Tibial nerve (tissue), 4 donors: ENCODE data around the gene SLC19A3. TPM values are rescaled to one million over a fixed set of nuclear protein-coding genes. Genes with fewer than 3 reads are reported as not detected.

ENCODE experiments used
- DNase-seq, 2 donors: peaks; one replicate each; pipeline ENCODE4 v3.0.0-alpha.2; 2019; ENCODE audit warnings: low spot score in 2 of 2
- H3K27ac ChIP-seq, 4 donors: fragments of 200-600 bp; sonication (generic) in 3 of 4; one replicate each; pipeline ENCODE4 v1.5.1; 2017 to 2019; ENCODE audit warnings: mild to moderate bottlenecking in 1 of 4
- H3K27me3 ChIP-seq, 2 donors: fragments of 200-600 bp; sonication (generic) in 1 of 2; one replicate each; pipeline versions ENCODE4 v1.5.1 to v1.6.0; 2017 to 2019
- H3K36me3 ChIP-seq, 3 donors: fragments of 200-600 bp; sonication (generic); one replicate each; pipeline ENCODE4 v1.5.1; 2018 to 2019
- H3K4me1 ChIP-seq, 4 donors: fragments of 200-600 bp; sonication (generic) in 3 of 4; one replicate each; pipeline ENCODE4 v1.5.1; 2017 to 2019
- H3K4me3 ChIP-seq, 4 donors: fragments of 200-600 bp; sonication (generic) in 3 of 4; one replicate each; pipeline ENCODE4 v1.5.1; 2017 to 2019; ENCODE audit warnings: mild to moderate bottlenecking in 1 of 4, moderate library complexity in 1 of 4
- H3K9me3 ChIP-seq, 4 donors: fragments of 200-600 bp; sonication (generic) in 3 of 4; one replicate each; pipeline ENCODE4 v1.5.1; 2017 to 2019
- EP300 ChIP-seq, 2 donors: sonication (generic); formaldehyde crosslinking; IDR thresholded peaks; one replicate each; pipeline ENCODE4 v1.6.1; 2017; ENCODE audit warnings: antibody characterized with exemption in 2 of 2, mild to moderate bottlenecking in 1 of 2
- POLR2A ChIP-seq, 2 donors: fragments of 450-650 bp; IDR thresholded peaks; one replicate each; pipeline ENCODE4 v1.6.1; 2017; ENCODE audit warnings: antibody characterized with exemption in 2 of 2, mild to moderate bottlenecking in 2 of 2, moderate library complexity in 2 of 2
- WGBS, 2 donors: methylation state at CpG; one replicate each; pipeline ENCODE4 v1.1.5; 2018; 5-methylcytosine and 5-hydroxymethylcytosine counted together
- total RNA-seq, 4 donors: library from RNA; depleted of rRNA; stranded (reverse); fragments of >200 nt; gene quantifications; one replicate each; pipeline ENCODE4 v1.1.0, GENCODE V29; 2016
- TF ChIP-seq, protein P1 (sequence below), 5 experiments: fragments of 200-600 bp in 3 of 5; fragments of 450-650 bp in 2 of 5; sonication (generic) in 3 of 5; IDR thresholded peaks; one replicate each; pipeline ENCODE4 v1.5.1; 2016 to 2019; ENCODE audit warnings: antibody characterized with exemption in 5 of 5, mild to moderate bottlenecking in 3 of 5, moderate library complexity in 2 of 5

Gene SLC19A3
- total RNA-seq, 4 donors from 2014 or later: 20.4 to 52.1 (median 39.6) TPM

DNA sequence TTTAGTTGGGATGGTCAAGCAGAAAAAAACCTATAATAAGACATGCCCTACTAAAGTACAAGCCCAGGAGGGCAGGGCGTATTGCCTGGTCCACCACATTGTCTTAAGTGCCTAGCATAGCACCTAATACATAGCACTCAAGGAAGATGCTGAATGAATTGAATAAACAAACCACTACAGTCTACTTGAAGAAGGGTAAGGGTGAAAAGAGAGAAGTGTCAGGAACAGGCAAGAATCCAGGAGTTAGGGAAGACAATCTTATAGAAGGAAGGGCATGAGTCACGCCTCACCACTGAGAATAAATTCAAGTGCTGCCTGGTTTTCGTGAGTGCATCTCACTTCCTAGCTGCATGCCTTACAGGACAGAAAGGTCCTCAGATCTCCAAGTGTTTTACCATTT lies 13.9 kb downstream of the SLC19A3 start:
- no peak overlapping the region for H3K27ac ChIP-seq
- 78 to 82% methylated on average over 3 of the region's 3 CpGs for WGBS, 2 donors
- no peak for TF ChIP-seq EP300 (IDR thresholded peaks at IDR 0.05)
- TF ChIP-seq POLR2A (IDR thresholded peaks at IDR 0.05): no peak
- TF ChIP-seq, protein P1, sequence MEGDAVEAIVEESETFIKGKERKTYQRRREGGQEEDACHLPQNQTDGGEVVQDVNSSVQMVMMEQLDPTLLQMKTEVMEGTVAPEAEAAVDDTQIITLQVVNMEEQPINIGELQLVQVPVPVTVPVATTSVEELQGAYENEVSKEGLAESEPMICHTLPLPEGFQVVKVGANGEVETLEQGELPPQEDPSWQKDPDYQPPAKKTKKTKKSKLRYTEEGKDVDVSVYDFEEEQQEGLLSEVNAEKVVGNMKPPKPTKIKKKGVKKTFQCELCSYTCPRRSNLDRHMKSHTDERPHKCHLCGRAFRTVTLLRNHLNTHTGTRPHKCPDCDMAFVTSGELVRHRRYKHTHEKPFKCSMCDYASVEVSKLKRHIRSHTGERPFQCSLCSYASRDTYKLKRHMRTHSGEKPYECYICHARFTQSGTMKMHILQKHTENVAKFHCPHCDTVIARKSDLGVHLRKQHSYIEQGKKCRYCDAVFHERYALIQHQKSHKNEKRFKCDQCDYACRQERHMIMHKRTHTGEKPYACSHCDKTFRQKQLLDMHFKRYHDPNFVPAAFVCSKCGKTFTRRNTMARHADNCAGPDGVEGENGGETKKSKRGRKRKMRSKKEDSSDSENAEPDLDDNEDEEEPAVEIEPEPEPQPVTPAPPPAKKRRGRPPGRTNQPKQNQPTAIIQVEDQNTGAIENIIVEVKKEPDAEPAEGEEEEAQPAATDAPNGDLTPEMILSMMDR (IDR thresholded peaks at IDR 0.05): no peak
- no peaks in the 10 kb centered on the region for H3K36me3 ChIP-seq
- no peaks in the 10 kb centered on the region for H3K4me1 ChIP-seq
- DNase-seq: no peak
- no peaks in the 10 kb centered on the region for H3K27me3 ChIP-seq
- H3K9me3 ChIP-seq: no peaks in the 10 kb centered on the region
- no peak overlapping the region for H3K4me3 ChIP-seq

DNA sequence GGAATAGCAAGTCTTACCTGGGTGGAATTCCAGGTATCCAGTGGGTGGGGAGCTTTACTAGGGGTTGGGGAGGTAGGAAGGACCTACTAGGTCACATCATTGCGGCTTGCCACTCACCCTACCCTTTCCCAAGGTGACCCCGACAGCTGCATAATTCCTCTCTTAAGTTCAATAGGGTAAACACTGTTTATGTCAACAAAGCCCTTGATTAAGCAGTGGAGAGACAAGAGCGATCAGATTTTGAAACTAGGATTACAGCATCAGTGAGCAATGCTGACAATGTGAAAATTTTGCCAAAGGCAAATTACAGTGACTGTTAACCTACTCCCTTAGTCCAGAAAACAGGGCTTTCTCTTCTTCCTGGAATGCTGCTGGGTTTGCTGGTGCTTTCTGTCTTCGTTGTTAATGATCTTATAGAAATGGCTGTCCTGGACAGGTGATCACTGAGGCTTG lies 14.5 kb downstream of the SLC19A3 start:
- no peaks in the 10 kb centered on the region for H3K4me1 ChIP-seq
- H3K9me3 ChIP-seq: no peaks in the 10 kb centered on the region
- no peak overlapping the region for H3K4me3 ChIP-seq
- no peak for DNase-seq
- TF ChIP-seq, protein P1 (IDR thresholded peaks at IDR 0.05): no peak
- TF ChIP-seq EP300 (IDR thresholded peaks at IDR 0.05) (no peak), POLR2A (IDR thresholded peaks at IDR 0.05) (no peak)
- WGBS, 2 donors: 35 to 39% methylated on average over 4 of the region's 4 CpGs
- H3K27ac ChIP-seq: no peak overlapping the region
- no peaks in the 10 kb centered on the region for H3K36me3 ChIP-seq
- no peaks in the 10 kb centered on the region for H3K27me3 ChIP-seq

DNA sequence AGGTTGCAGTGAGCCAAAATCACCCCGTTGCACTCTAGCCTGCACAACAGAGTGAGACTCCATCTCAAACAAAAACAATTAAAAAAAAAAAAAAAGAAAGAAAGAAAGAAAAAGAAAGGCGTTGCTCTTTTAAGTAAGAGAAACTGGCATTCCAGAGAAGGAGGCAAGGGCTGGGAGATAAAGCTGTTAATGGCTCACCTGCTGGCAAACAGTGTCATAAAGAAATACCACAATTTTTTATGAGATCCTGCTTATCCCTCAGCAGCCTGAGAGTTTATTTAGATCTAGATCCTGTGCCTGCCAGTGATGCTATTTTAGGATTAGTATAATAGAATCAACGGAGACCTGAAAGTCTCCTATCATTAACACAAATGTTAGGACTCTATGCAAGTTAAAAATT lies 16.3 kb downstream of the SLC19A3 start:
- peaks cover 0 to 7% (median 0%) of the 10 kb centered on the region in 4 donors for H3K4me1 ChIP-seq
- TF ChIP-seq, protein P1 (IDR thresholded peaks at IDR 0.05): no peak
- TF ChIP-seq EP300 (IDR thresholded peaks at IDR 0.05) (no peak), POLR2A (IDR thresholded peaks at IDR 0.05) (no peak)
- H3K27me3 ChIP-seq: no peaks in the 10 kb centered on the region
- 78 to 83% methylated on average over 3 of the region's 3 CpGs for WGBS, 2 donors
- no peak overlapping the region for H3K27ac ChIP-seq
- no peak for DNase-seq
- H3K9me3 ChIP-seq: no peaks in the 10 kb centered on the region
- H3K4me3 ChIP-seq: no peak overlapping the region
- no peaks in the 10 kb centered on the region for H3K36me3 ChIP-seq

DNA sequence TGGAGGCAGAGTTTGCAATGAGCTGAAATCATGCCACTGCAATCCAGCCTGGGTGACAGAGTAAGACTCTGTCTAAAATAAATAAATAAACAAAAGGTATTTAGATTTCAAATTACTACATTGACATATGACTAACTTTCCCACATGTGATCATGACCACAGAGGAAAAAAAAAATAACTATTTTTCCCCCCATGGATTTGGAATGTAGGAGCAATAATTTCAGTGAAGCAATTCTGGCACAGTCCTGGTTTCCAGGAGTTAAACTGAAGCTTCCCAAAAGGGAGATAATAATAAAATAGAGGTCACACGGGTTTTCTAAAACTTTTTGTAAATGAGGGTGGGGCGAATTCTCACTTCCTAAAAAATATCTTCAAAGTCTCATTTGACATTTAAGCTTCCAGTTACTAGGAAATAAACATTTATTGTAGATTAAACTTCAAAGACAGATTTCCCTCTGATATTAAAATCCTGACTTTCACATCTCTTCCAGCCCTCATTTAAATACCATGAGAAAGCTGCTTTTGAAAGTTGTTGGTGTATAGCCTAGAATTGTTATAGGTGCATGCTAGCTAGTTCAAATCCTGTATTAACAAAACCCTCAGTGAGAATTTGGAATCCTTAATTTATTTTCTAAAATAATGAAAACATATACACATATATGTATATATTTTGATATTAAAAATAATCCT lies 20.7 kb downstream of the SLC19A3 start:
- no peak for DNase-seq
- no peak overlapping the region for H3K27ac ChIP-seq
- H3K9me3 ChIP-seq: no peaks in the 10 kb centered on the region
- no peaks in the 10 kb centered on the region for H3K27me3 ChIP-seq
- no peak overlapping the region for H3K4me3 ChIP-seq
- TF ChIP-seq EP300 (IDR thresholded peaks at IDR 0.05) (no peak), POLR2A (IDR thresholded peaks at IDR 0.05) (no peak)
- TF ChIP-seq, protein P1 (IDR thresholded peaks at IDR 0.05): no peak
- peaks cover 0 to 8% (median 0%) of the 10 kb centered on the region in 4 donors for H3K4me1 ChIP-seq
- H3K36me3 ChIP-seq: no peaks in the 10 kb centered on the region
- 40 to 45% methylated on average over 2 of the region's 2 CpGs for WGBS, 2 donors

DNA sequence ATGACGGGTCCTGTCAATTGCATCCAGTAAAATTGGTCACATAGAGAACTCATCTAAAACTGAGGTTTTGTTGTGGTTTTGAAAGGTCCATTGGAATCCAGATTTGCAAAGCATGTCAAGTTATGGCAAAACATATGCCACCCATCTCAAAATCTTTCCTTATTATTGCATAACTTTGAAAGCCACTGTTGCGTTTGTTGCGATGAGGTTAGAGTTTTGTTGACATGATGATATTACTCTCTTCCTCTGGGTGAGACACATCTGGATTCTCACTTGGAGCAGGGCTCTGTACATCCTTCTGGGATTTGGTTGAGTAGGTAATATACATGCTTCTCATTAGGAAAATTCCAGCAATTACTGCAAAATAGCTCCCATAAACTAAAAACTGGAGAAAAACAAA lies 30.6 kb downstream of the SLC19A3 start:
- Histone ChIP-seq H3K9me3 (no peaks in the 10 kb centered on the region), H3K27ac (no peak overlapping the region), H3K27me3 (no peaks in the 10 kb centered on the region), H3K4me3 (no peak overlapping the region), H3K4me1 (no peaks in the 10 kb centered on the region), H3K36me3 (no peaks in the 10 kb centered on the region)
- WGBS, 2 donors: 82 to 88% methylated on average over 3 of the region's 3 CpGs
- DNase-seq: no peak
- TF ChIP-seq POLR2A (IDR thresholded peaks at IDR 0.05): no peak
- TF ChIP-seq, protein P1 (IDR thresholded peaks at IDR 0.05): no peak
- TF ChIP-seq EP300 (IDR thresholded peaks at IDR 0.05): no peak
